Measurements from ENCODE around the gene KIF3C.
"Not testable (repeated sequence)": the region's sequence is repeated elsewhere in the genome, so short reads cannot be mapped to it uniquely, and the experiment has no call there.

The KIF3C gene

GRCh38 chr2:25958611-25959010, 23.7 kb downstream of the KIF3C start:
- not testable (repeated sequence) for DNase-seq

GRCh38 chr2:25957743-25958142, 24.6 kb downstream of the KIF3C start:
- no peak for DNase-seq

GRCh38 chr2:25955869-25956535, 26.3 kb downstream of the KIF3C start:
- no peak for DNase-seq

- DNase-seq = no peak
Observed at GRCh38 chr2:25955036-25955435, 27.3 kb downstream of the KIF3C start.

- no peak for DNase-seq
Observed at GRCh38 chr2:25954199-25954752, 28.0 kb downstream of the KIF3C start.

GRCh38 chr2:25951071-25951547, 31.2 kb downstream of the KIF3C start:
- DNase-seq = peak; percentile 67

GRCh38 chr2:25948437-25948836, 33.9 kb downstream of the KIF3C start:
- DNase-seq = no peak

GRCh38 chr2:25941042-25941441, 41.3 kb downstream of the KIF3C start:
- DNase-seq = no peak

GRCh38 chr2:25939257-25939668, 43.0 kb downstream of the KIF3C start:
- DNase-seq = no peak

- no peak for DNase-seq
Observed at GRCh38 chr2:25938345-25938744, 44.0 kb downstream of the KIF3C start.

- DNase-seq = no peak
Observed at GRCh38 chr2:25936889-25937545, 45.3 kb downstream of the KIF3C start.

GRCh38 chr2:25933622-25934021, 48.7 kb downstream of the KIF3C start:
- DNase-seq = no peak

GRCh38 chr2:25929789-25930473, 52.4 kb downstream of the KIF3C start:
- no peak for DNase-seq

- DNase-seq = no peak
Observed at GRCh38 chr2:25928668-25929067, 53.6 kb downstream of the KIF3C start.

- no peak for DNase-seq
Observed at GRCh38 chr2:25926984-25927756, 55.1 kb downstream of the KIF3C start.

GRCh38 chr2:25922501-25922900, 59.8 kb downstream of the KIF3C start:
- DNase-seq = no peak

- no peak for DNase-seq
Observed at GRCh38 chr2:25920786-25921415, 61.4 kb downstream of the KIF3C start.

GRCh38 chr2:25920336-25920735, 62.0 kb downstream of the KIF3C start:
- DNase-seq = no peak

GRCh38 chr2:25917832-25918231, 64.5 kb downstream of the KIF3C start:
- DNase-seq = no peak

- not testable (repeated sequence) for DNase-seq
Observed at GRCh38 chr2:25917411-25917810, 64.9 kb downstream of the KIF3C start.

GRCh38 chr2:25915944-25916772, 66.1 kb downstream of the KIF3C start:
- DNase-seq = peak; percentile 30
